Measurements from ENCODE around the gene DSP.

The DSP gene

GRCh38 chr6:7541175-7542064 is at the start of gene DSP:
DSP (plus strand) TSS chr6:7541671; CDS start chr6:7541916, 245 bp downstream.
- no peak for FAIRE-seq

GRCh38 chr6:7493866-7494265 is 47.6 kb upstream of the DSP start:
- FAIRE-seq, result no peak

GRCh38 chr6:7494638-7495037 is 46.8 kb upstream of the DSP start:
- FAIRE-seq, result no peak

GRCh38 chr6:7496266-7496875 is 45.1 kb upstream of the DSP start:
- FAIRE-seq, result no peak

GRCh38 chr6:7500752-7501282 is 40.7 kb upstream of the DSP start:
- no peak for FAIRE-seq

GRCh38 chr6:7502743-7503142 is 38.7 kb upstream of the DSP start:
- FAIRE-seq, result no peak

- FAIRE-seq, result no peak
Measured at GRCh38 chr6:7504041-7504440, 37.4 kb upstream of the DSP start.

- FAIRE-seq, result no peak
Measured at GRCh38 chr6:7505189-7505699, 36.2 kb upstream of the DSP start.

- FAIRE-seq, result no peak
Measured at GRCh38 chr6:7507600-7507999, 33.9 kb upstream of the DSP start.

- no peak for FAIRE-seq
Measured at GRCh38 chr6:7512320-7512719, 29.2 kb upstream of the DSP start.

- no peak for FAIRE-seq
Measured at GRCh38 chr6:7513529-7513928, 27.9 kb upstream of the DSP start.

GRCh38 chr6:7515363-7515762 is 26.1 kb upstream of the DSP start:
- no peak for FAIRE-seq

GRCh38 chr6:7518877-7519276 is 22.6 kb upstream of the DSP start:
- FAIRE-seq, result no peak

GRCh38 chr6:7522873-7523272 is 18.6 kb upstream of the DSP start:
- FAIRE-seq, result no peak

- no peak for FAIRE-seq
Measured at GRCh38 chr6:7523922-7524321, 17.5 kb upstream of the DSP start.

- no peak for FAIRE-seq
Measured at GRCh38 chr6:7526755-7527154, 14.7 kb upstream of the DSP start.

- FAIRE-seq, result no peak
Measured at GRCh38 chr6:7528565-7528964, 12.9 kb upstream of the DSP start.

- FAIRE-seq, result no peak
Measured at GRCh38 chr6:7529141-7529540, 12.3 kb upstream of the DSP start.

- FAIRE-seq, result no peak
Measured at GRCh38 chr6:7532232-7532631, 9.2 kb upstream of the DSP start.

GRCh38 chr6:7532821-7533220 is 8.7 kb upstream of the DSP start:
- no peak for FAIRE-seq

- no peak for FAIRE-seq
Measured at GRCh38 chr6:7534192-7534591, 7.3 kb upstream of the DSP start.

GRCh38 chr6:7535498-7535897 is 6.0 kb upstream of the DSP start:
- no peak for FAIRE-seq

- no peak for FAIRE-seq
Measured at GRCh38 chr6:7537565-7538174, 3.8 kb upstream of the DSP start.

GRCh38 chr6:7538484-7538883 is 3.0 kb upstream of the DSP start:
- FAIRE-seq, result no peak
